Hepatocyte (in vitro differentiated cells): ENCODE measurements around the gene RPGRIP1L. TPM values are rescaled to one million over a fixed set of nuclear protein-coding genes. Genes with fewer than 3 reads are reported as not detected.

Experiments
- DNase-seq: peaks from one replicate; pipeline ENCODE4 v3.0.0-alpha.2; 2016; ENCODE audit warnings: low spot score
- H2AFZ ChIP-seq: fragments of 200-600 bp; sonication (generic); 2 replicates; pipeline ENCODE4 v1.6.0; 2016; ENCODE audit warnings: antibody characterized with exemption, mild to moderate bottlenecking
- H3K27ac ChIP-seq: fragments of 200-600 bp; sonication (generic); 2 replicates; pipeline ENCODE4 v1.5.1; 2016; ENCODE audit warnings: mild to moderate bottlenecking
- H3K27me3 ChIP-seq: fragments of 200-600 bp; sonication (generic); 2 replicates; pipeline ENCODE4 v1.6.1; 2016
- H3K36me3 ChIP-seq: fragments of 200-600 bp; sonication (generic); replicated peaks from 2 replicates; pipeline ENCODE4 v1.5.1; 2016; ENCODE audit warnings: low read depth; ENCODE audit not compliant: insufficient read depth
- H3K4me1 ChIP-seq: fragments of 200-600 bp; sonication (generic); 2 replicates; pipeline ENCODE4 v1.5.1; 2016; ENCODE audit warnings: mild to moderate bottlenecking, moderate library complexity; ENCODE audit not compliant: insufficient read depth
- H3K4me2 ChIP-seq: fragments of 200-600 bp; sonication (generic); 2 replicates; pipeline ENCODE4 v1.6.0; 2016
- H3K4me3 ChIP-seq: fragments of 200-600 bp; sonication (generic); 2 replicates; pipeline ENCODE4 v1.5.1; 2016; ENCODE audit warnings: mild to moderate bottlenecking
- H3K79me2 ChIP-seq: fragments of 200-600 bp; sonication (generic); 2 replicates; pipeline ENCODE4 v1.6.0; 2017; ENCODE audit warnings: mild to moderate bottlenecking
- H3K9me2 ChIP-seq: fragments of 200-600 bp; sonication (generic); replicated peaks from 2 replicates; pipeline ENCODE4 v1.6.0; 2017; ENCODE audit warnings: mild to moderate bottlenecking; ENCODE audit not compliant: insufficient read depth
- H3K9me3 ChIP-seq: fragments of 200-600 bp; sonication (generic); 2 replicates; pipeline ENCODE4 v1.5.1; 2016; ENCODE audit warnings: low read depth, mild to moderate bottlenecking
- H4K20me1 ChIP-seq: fragments of 200-600 bp; sonication (generic); 2 replicates; pipeline ENCODE4 v1.6.0; 2016; ENCODE audit warnings: mild to moderate bottlenecking; ENCODE audit not compliant: insufficient read depth, poor library complexity, severe bottlenecking
- CTCF ChIP-seq: fragments of 200-600 bp; sonication (generic); IDR thresholded peaks from 2 replicates; pipeline ENCODE4 v1.5.1; 2016; ENCODE audit warnings: antibody characterized with exemption, mild to moderate bottlenecking; ENCODE audit not compliant: poor library complexity
- EZH2 ChIP-seq: fragments of 200-600 bp; sonication (generic); IDR thresholded peaks from 2 replicates; pipeline ENCODE4 v1.6.1; 2016; ENCODE audit warnings: antibody characterized with exemption, mild to moderate bottlenecking, borderline replicate concordance
- EZH2phosphoT487 ChIP-seq: fragments of 200-600 bp; sonication (generic); IDR thresholded peaks from one replicate; pipeline ENCODE4 v1.6.1; 2018; ENCODE audit warnings: antibody characterized with exemption, mild to moderate bottlenecking, low read depth, moderate library complexity; ENCODE audit not compliant: unreplicated experiment, severe bottlenecking
- WGBS: methylation state at CpG from one replicate; pipeline ENCODE4 v1.1.6; 2016; ENCODE audit warnings: low lambda C conversion rate; ENCODE audit errors: missing lambda C conversion rate; 5-methylcytosine and 5-hydroxymethylcytosine counted together
- polyA plus RNA-seq: library from polyadenylated mRNA; unstranded; fragments of >200 nt; fragmentation: Nextera tagmentation; extraction: Ambion mirVana; gene quantifications from 2 replicates; pipeline ENCODE4 v1.2.1, GENCODE V29; 2016
- total RNA-seq: library from RNA; depleted of rRNA; stranded (reverse); fragments of >200 nt; gene quantifications from 2 replicates; pipeline ENCODE4 v1.2.3, GENCODE V29; 2014

RPGRIP1L gene
- total and polyA plus RNA-seq, 2 experiments from 2014 or later, result 5.8 to 9.5 TPM

GRCh38 chr16:53673189-53673588 is 30.5 kb downstream of the RPGRIP1L start:
- WGBS, result 92% methylated on average over 4 of the region's 4 CpGs

GRCh38 chr16:53672461-53672860 is 31.2 kb downstream of the RPGRIP1L start:
- no peak overlapping the region for H3K4me3 ChIP-seq
- no peaks in the 10 kb centered on the region for H3K4me1 ChIP-seq
- TF ChIP-seq EZH2, result no peak
- no peak for DNase-seq
- H4K20me1 ChIP-seq, result no peaks in the 10 kb centered on the region
- no peaks in the 10 kb centered on the region for H3K36me3 ChIP-seq
- H3K9me3 ChIP-seq, result no peaks in the 10 kb centered on the region
- H3K79me2 ChIP-seq, result no peaks in the 10 kb centered on the region
- peak overlapping the region; percentile 10 for H3K4me2 ChIP-seq
- no peaks in the 10 kb centered on the region for H3K27me3 ChIP-seq
- no peaks in the 10 kb centered on the region for H3K9me2 ChIP-seq
- no peak overlapping the region for H3K27ac ChIP-seq
- H2AFZ ChIP-seq, result no peak overlapping the region

More at GRCh38 chr16:53673189-53673588, 30.5 kb downstream of the RPGRIP1L start:
- Histone ChIP-seq H3K27me3 (no peaks in the 10 kb centered on the region), H2AFZ (no peak overlapping the region), H4K20me1 (no peaks in the 10 kb centered on the region), H3K4me2 (no peak overlapping the region), H3K27ac (no peak overlapping the region), H3K4me1 (no peaks in the 10 kb centered on the region), H3K9me2 (no peaks in the 10 kb centered on the region), H3K4me3 (no peak overlapping the region), H3K79me2 (no peaks in the 10 kb centered on the region), H3K9me3 (no peaks in the 10 kb centered on the region), H3K36me3 (no peaks in the 10 kb centered on the region)
- TF ChIP-seq EZH2phosphoT487, result no peak
- TF ChIP-seq EZH2, result no peak
- TF ChIP-seq CTCF, result no peak
- no peak for DNase-seq

- WGBS, result 92% methylated on average over 2 of the region's 2 CpGs
These were observed 34.8 kb downstream of the RPGRIP1L start for GRCh38 chr16:53668869-53669268.

GRCh38 chr16:53666786-53667415 is 36.8 kb downstream of the RPGRIP1L start:
- H2AFZ ChIP-seq, result no peak overlapping the region
- no peaks in the 10 kb centered on the region for H3K36me3 ChIP-seq
- no peak for DNase-seq
- H4K20me1 ChIP-seq, result no peaks in the 10 kb centered on the region
- H3K79me2 ChIP-seq, result no peaks in the 10 kb centered on the region
- 81% methylated on average over 3 of the region's 3 CpGs for WGBS
- no peak overlapping the region for H3K4me3 ChIP-seq
- no peaks in the 10 kb centered on the region for H3K4me1 ChIP-seq
- H3K27me3 ChIP-seq, result no peaks in the 10 kb centered on the region
- H3K4me2 ChIP-seq, result no peak overlapping the region
- no peaks in the 10 kb centered on the region for H3K9me3 ChIP-seq
- H3K9me2 ChIP-seq, result no peaks in the 10 kb centered on the region
- TF ChIP-seq EZH2phosphoT487, result no peak
- no peak for TF ChIP-seq EZH2
- no peak overlapping the region for H3K27ac ChIP-seq

More at GRCh38 chr16:53668869-53669268, 34.8 kb downstream of the RPGRIP1L start:
- H3K4me3 ChIP-seq, result no peak overlapping the region
- no peaks in the 10 kb centered on the region for H3K27me3 ChIP-seq
- TF ChIP-seq EZH2phosphoT487, result no peak
- TF ChIP-seq CTCF, result no peak
- TF ChIP-seq EZH2, result no peak
- no peaks in the 10 kb centered on the region for H4K20me1 ChIP-seq
- no peaks in the 10 kb centered on the region for H3K9me2 ChIP-seq
- DNase-seq, result no peak
- H3K4me2 ChIP-seq, result no peak overlapping the region
- H2AFZ ChIP-seq, result no peak overlapping the region
- H3K36me3 ChIP-seq, result no peaks in the 10 kb centered on the region
- H3K79me2 ChIP-seq, result no peaks in the 10 kb centered on the region
- no peak overlapping the region for H3K27ac ChIP-seq
- H3K4me1 ChIP-seq, result no peaks in the 10 kb centered on the region
- no peaks in the 10 kb centered on the region for H3K9me3 ChIP-seq
